ENCODE measurements around the gene VSIR. TPM values are rescaled to one million over a fixed set of nuclear protein-coding genes. Genes with fewer than 3 reads are reported as not detected.

VSIR gene
- total and polyA plus RNA-seq, 10 donors = 34.5 to 512 (median 299) TPM

DNA sequence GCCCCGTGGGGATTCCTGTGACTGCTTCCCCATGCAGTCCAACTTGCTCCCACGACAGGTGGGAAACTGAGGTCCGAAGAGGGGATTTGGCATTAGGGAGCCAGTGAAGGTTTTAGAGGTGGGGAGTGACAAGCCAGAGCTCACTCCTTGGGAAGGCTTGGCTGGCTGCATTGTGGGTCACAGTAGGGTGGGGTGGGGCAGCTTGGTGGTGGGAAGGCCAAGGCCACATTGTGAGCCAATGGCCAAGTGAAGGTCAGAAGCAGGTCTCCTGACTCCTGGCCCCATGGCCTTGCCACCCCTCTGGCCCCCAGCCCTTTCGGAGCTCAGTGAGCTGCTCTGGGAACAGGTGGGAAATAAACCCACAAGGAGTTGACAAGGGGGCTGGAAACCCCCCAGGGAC is 56.3 kb downstream of the VSIR start:
- no peak for TF ChIP-seq POLR2A (IDR thresholded peaks at IDR 0.05)
- TF ChIP-seq POLR2AphosphoS5 (IDR thresholded peaks at IDR 0.05) = no peak
- TF ChIP-seq, protein P1, sequence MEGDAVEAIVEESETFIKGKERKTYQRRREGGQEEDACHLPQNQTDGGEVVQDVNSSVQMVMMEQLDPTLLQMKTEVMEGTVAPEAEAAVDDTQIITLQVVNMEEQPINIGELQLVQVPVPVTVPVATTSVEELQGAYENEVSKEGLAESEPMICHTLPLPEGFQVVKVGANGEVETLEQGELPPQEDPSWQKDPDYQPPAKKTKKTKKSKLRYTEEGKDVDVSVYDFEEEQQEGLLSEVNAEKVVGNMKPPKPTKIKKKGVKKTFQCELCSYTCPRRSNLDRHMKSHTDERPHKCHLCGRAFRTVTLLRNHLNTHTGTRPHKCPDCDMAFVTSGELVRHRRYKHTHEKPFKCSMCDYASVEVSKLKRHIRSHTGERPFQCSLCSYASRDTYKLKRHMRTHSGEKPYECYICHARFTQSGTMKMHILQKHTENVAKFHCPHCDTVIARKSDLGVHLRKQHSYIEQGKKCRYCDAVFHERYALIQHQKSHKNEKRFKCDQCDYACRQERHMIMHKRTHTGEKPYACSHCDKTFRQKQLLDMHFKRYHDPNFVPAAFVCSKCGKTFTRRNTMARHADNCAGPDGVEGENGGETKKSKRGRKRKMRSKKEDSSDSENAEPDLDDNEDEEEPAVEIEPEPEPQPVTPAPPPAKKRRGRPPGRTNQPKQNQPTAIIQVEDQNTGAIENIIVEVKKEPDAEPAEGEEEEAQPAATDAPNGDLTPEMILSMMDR (IDR thresholded peaks at IDR 0.05 in 8 of 11, conservative IDR thresholded peaks at IDR 0.05 in 3 of 11) = no peak
- peak overlapping the region in 2 of 8 donors; percentile 37 to 89 for H3K27ac ChIP-seq
- no peaks in the 10 kb centered on the region for H3K9me3 ChIP-seq
- WGBS, 5 donors = 73 to 90% (median 85%) methylated on average over 4 of the region's 4 CpGs
- no peaks in the 10 kb centered on the region for H3K36me3 ChIP-seq
- intact Hi-C loops (cut with DNase I; ENCODE audit: low total_unique reads) = no loop called here
- DNase-seq = no peak
- H3K4me1 ChIP-seq = peaks cover 37 to 81% (median 75%) of the 10 kb centered on the region in 6 donors
- H3K4me3 ChIP-seq = peak overlapping the region in 2 of 8 donors; percentile 27 to 48
- no peaks in the 10 kb centered on the region for H3K27me3 ChIP-seq (replicated peaks in 1 of 7)

DNA sequence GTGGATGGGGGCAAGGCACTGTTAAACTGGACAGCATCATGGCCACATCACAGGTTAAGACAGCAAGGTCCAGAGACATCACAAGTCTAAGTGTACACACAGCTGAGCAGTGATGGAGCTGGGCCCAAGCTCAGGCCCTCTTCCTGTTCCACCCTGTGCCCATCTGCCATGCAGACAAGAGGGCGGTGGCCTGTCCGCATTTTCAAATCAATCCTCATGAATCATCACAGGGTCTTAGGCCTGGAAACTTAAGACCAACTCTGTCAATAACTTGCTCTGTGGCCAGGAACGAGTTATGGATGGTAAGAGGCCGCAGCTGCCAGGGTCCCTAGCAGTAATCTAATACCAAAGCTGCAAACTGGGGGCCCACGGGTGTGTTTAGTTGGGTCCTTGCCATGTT is 56.9 kb downstream of the VSIR start:
- peak overlapping the region in 2 of 8 donors; percentile 27 to 48 for H3K4me3 ChIP-seq
- H3K9me3 ChIP-seq = no peaks in the 10 kb centered on the region
- no peaks in the 10 kb centered on the region for H3K27me3 ChIP-seq (replicated peaks in 1 of 7)
- no peak for DNase-seq
- H3K4me1 ChIP-seq = peaks cover 37 to 87% (median 76%) of the 10 kb centered on the region in 6 donors
- H3K27ac ChIP-seq = peak overlapping the region in 3 of 8 donors; percentile 81 to 89 (median 85)
- TF ChIP-seq, protein P1 (IDR thresholded peaks at IDR 0.05 in 8 of 11, conservative IDR thresholded peaks at IDR 0.05 in 3 of 11) = no peak
- intact Hi-C loops (cut with DNase I; ENCODE audit: low total_unique reads) = no loop called here
- 81 to 95% (median 93%) methylated on average over 5 of the region's 5 CpGs for WGBS, 5 donors
- no peaks in the 10 kb centered on the region for H3K36me3 ChIP-seq

DNA sequence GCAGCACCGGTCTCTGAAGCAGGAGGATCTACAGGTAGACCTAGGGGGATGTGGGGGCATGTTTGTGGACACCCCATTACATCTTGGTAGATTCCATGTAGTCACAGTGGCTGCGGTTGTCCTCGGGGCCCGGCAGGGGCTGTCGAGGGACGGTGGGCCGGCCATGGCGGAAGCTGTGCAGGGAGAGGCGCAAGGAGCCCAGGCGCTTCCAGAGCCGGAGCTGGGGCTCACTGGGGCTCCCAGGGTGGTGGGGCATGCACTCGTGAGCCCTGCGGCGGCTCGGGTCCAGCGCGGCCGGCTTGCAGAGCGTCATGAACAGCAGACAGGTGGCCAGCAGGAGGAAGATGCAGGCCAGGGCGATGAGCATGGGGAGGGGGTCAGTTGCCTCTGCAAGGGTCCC is 57.5 kb downstream of the VSIR start:
- peak overlapping the region in 4 of 8 donors; percentile 81 to 89 (median 86) for H3K27ac ChIP-seq
- DNase-seq = no peak
- intact Hi-C loops (cut with DNase I; ENCODE audit: low total_unique reads) = no loop called here
- no peaks in the 10 kb centered on the region for H3K27me3 ChIP-seq (replicated peaks in 1 of 7)
- TF ChIP-seq POLR2AphosphoS5 (IDR thresholded peaks at IDR 0.05) (no peak), POLR2A (IDR thresholded peaks at IDR 0.05) (no peak)
- TF ChIP-seq, protein P1 (IDR thresholded peaks at IDR 0.05 in 8 of 11, conservative IDR thresholded peaks at IDR 0.05 in 3 of 11) = no peak
- no peaks in the 10 kb centered on the region for H3K9me3 ChIP-seq
- peak overlapping the region in 3 of 8 donors; percentile 5 to 48 (median 27) for H3K4me3 ChIP-seq
- H3K36me3 ChIP-seq = no peaks in the 10 kb centered on the region
- 91 to 96% (median 95%) methylated on average over 11 to 20 of the region's 20 CpGs for WGBS, 5 donors
- peaks cover 37 to 92% (median 76%) of the 10 kb centered on the region in 6 donors for H3K4me1 ChIP-seq

DNA sequence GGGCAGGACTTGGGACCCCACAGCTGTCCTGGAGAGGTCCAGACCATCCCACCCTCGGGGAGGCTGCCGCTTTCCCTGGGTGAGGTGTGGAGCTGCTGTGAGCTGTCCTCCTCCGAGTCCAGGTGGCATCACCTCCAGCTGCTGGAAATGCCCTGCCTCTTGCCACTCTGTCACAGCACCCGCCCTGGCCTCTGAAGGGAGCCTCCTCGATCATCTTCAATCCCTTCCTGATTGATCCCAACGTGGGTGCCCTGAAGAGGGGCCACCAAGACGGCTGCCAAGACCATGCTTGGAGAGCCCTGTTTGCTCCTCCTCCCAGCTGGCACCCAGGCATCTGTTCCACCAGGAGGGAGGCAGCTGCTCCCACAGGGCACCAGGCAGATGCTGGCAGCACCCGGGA is 58.3 kb downstream of the VSIR start:
- Histone ChIP-seq H3K27me3 (replicated peaks in 1 of 7) (no peaks in the 10 kb centered on the region), H3K36me3 (no peaks in the 10 kb centered on the region), H3K4me3 (peak overlapping the region in 2 of 8 donors; percentile 27 to 48), H3K27ac (peak overlapping the region in 7 of 8 donors; percentile 81 to 89 (median 86)), H3K4me1 (peaks cover 37 to 98% (median 75%) of the 10 kb centered on the region in 6 donors), H3K9me3 (no peaks in the 10 kb centered on the region)
- no peak for DNase-seq
- TF ChIP-seq POLR2AphosphoS5 (IDR thresholded peaks at IDR 0.05) = no peak
- TF ChIP-seq, protein P1 (IDR thresholded peaks at IDR 0.05 in 8 of 11, conservative IDR thresholded peaks at IDR 0.05 in 3 of 11) = no peak
- no peak for TF ChIP-seq POLR2A (IDR thresholded peaks at IDR 0.05)
- intact Hi-C loops (cut with DNase I; ENCODE audit: low total_unique reads) = no loop called here
- WGBS, 5 donors = 84 to 91% (median 85%) methylated on average over 5 to 8 of the region's 8 CpGs
